Activated T-cell treated with anti-CD3 and anti-CD28 coated beads, Interleukin-2, amount 50 U/mL, for 48 hours (primary cell): ENCODE results near the gene TEP1.
"Not testable (repeated sequence)": the region's sequence is repeated elsewhere in the genome, so short reads cannot be mapped to it uniquely, and the experiment has no call there.

Experiments used
- DNase-seq, 2 experiments: peaks; one replicate each; pipeline ENCODE4 v3.0.0-alpha.2; 2020

Gene TEP1

GRCh38 chr14:20412876-20413743, at the start of gene TEP1:
Gene TEP1 (minus strand): TSS chr14:20413501. CDS start chr14:20408439, 5,062 bp downstream.
- DNase-seq = peak; percentile 83 to 88

GRCh38 chr14:20461225-20462141, 48.2 kb upstream of the TEP1 start, which contains the start of gene PIP4P1:
Gene PIP4P1 (minus strand): TSS chr14:20461434. CDS start chr14:20461325, 109 bp downstream.
- DNase-seq = peak; percentile 96 to 98

- peak; percentile 30 to 38 for DNase-seq
Observed at GRCh38 chr14:20460458-20461224, 47.3 kb upstream of the TEP1 start.

- no peak for DNase-seq
Observed at GRCh38 chr14:20458031-20458789, 44.9 kb upstream of the TEP1 start.

- no peak for DNase-seq
Observed at GRCh38 chr14:20456971-20457370, 43.7 kb upstream of the TEP1 start.

GRCh38 chr14:20455355-20456300, 42.3 kb upstream of the TEP1 start:
- DNase-seq = no peak

GRCh38 chr14:20454516-20455354, 41.4 kb upstream of the TEP1 start, which contains the start of the genes APEX1 and OSGEP:
Gene APEX1 (plus strand): TSS chr14:20455226. CDS start chr14:20455646, 420 bp downstream.
Gene OSGEP (minus strand): TSS chr14:20454812. CDS start chr14:20454683, 129 bp downstream.
- DNase-seq = peak; percentile 97 to 98

- not testable (repeated sequence) for DNase-seq
Observed at GRCh38 chr14:20452831-20453230, 39.5 kb upstream of the TEP1 start.

- no peak for DNase-seq
Observed at GRCh38 chr14:20446889-20447288, 33.6 kb upstream of the TEP1 start.

- DNase-seq = not testable (repeated sequence)
Observed at GRCh38 chr14:20443650-20444049, 30.3 kb upstream of the TEP1 start.

GRCh38 chr14:20441461-20441860, 28.2 kb upstream of the TEP1 start:
- DNase-seq = no peak

GRCh38 chr14:20440882-20441281, 27.6 kb upstream of the TEP1 start:
- DNase-seq = peak; percentile 28 to 48

GRCh38 chr14:20440465-20440864, 27.2 kb upstream of the TEP1 start:
- DNase-seq = peak in 1 of 2 experiments; percentile 26

- DNase-seq = no peak
Observed at GRCh38 chr14:20438664-20439063, 25.4 kb upstream of the TEP1 start.

- DNase-seq = no peak
Observed at GRCh38 chr14:20436363-20436755, 23.1 kb upstream of the TEP1 start.

GRCh38 chr14:20435582-20436362, 22.5 kb upstream of the TEP1 start, which contains the start of gene KLHL33:
Gene KLHL33 (minus strand): TSS chr14:20436166. CDS start chr14:20435811, 355 bp downstream.
- no peak for DNase-seq

- DNase-seq = no peak
Observed at GRCh38 chr14:20434701-20435581, 21.6 kb upstream of the TEP1 start.
